H4 (cell line): ENCODE measurements around the gene PRTG. TPM values are rescaled to one million over a fixed set of nuclear protein-coding genes. Genes with fewer than 3 reads are reported as not detected.
"Not testable (repeated sequence)": the region's sequence is repeated elsewhere in the genome, so short reads cannot be mapped to it uniquely, and the experiment has no call there.

Experiments used
- DNase-seq: peaks from one replicate; pipeline ENCODE4 v3.0.0-alpha.2; 2015; ENCODE audit warnings: low spot score
- total RNA-seq: library from RNA; depleted of rRNA; stranded (reverse); fragments of >200 nt; shearing (Covaris generic); gene quantifications from 2 replicates; pipeline ENCODE4 v1.2.3, GENCODE V29; 2014

The PRTG gene
- total RNA-seq, 1 experiment from 2014 or later = 2.1 TPM

- DNase-seq = no peak
Observed at GRCh38 chr15:55700876-55701275, 42.1 kb downstream of the PRTG start.

- no peak for DNase-seq
Observed at GRCh38 chr15:55698653-55699052, 44.3 kb downstream of the PRTG start.

GRCh38 chr15:55696221-55696620 lies 46.7 kb downstream of the PRTG start:
- no peak for DNase-seq

GRCh38 chr15:55695432-55695831 lies 47.5 kb downstream of the PRTG start:
- no peak for DNase-seq

GRCh38 chr15:55694652-55695150 lies 48.3 kb downstream of the PRTG start:
- DNase-seq = peak; percentile 88

GRCh38 chr15:55693116-55693515 lies 49.8 kb downstream of the PRTG start:
- not testable (repeated sequence) for DNase-seq

- DNase-seq = no peak
Observed at GRCh38 chr15:55687792-55688191, 55.2 kb downstream of the PRTG start.

GRCh38 chr15:55685286-55685685 lies 57.7 kb downstream of the PRTG start:
- no peak for DNase-seq

- no peak for DNase-seq
Observed at GRCh38 chr15:55683376-55683775, 59.6 kb downstream of the PRTG start.

GRCh38 chr15:55681631-55682030 lies 61.3 kb downstream of the PRTG start:
- no peak for DNase-seq

GRCh38 chr15:55676507-55676906 lies 66.4 kb downstream of the PRTG start:
- no peak for DNase-seq

- DNase-seq = no peak
Observed at GRCh38 chr15:55673287-55673686, 69.7 kb downstream of the PRTG start.

- no peak for DNase-seq
Observed at GRCh38 chr15:55669270-55669669, 73.7 kb downstream of the PRTG start.

- DNase-seq = no peak
Observed at GRCh38 chr15:55665605-55666227, 77.2 kb downstream of the PRTG start.

GRCh38 chr15:55661428-55661827 lies 81.5 kb downstream of the PRTG start:
- no peak for DNase-seq

- no peak for DNase-seq
Observed at GRCh38 chr15:55660153-55660552, 82.8 kb downstream of the PRTG start.

- no peak for DNase-seq
Observed at GRCh38 chr15:55659481-55659880, 83.5 kb downstream of the PRTG start.

- no peak for DNase-seq
Observed at GRCh38 chr15:55658886-55659285, 84.1 kb downstream of the PRTG start.

- DNase-seq = no peak
Observed at GRCh38 chr15:55654561-55655031, 88.4 kb downstream of the PRTG start.

GRCh38 chr15:55652909-55653495 lies 90.0 kb downstream of the PRTG start:
- DNase-seq = no peak

GRCh38 chr15:55652359-55652758 lies 90.6 kb downstream of the PRTG start:
- no peak for DNase-seq

- DNase-seq = no peak
Observed at GRCh38 chr15:55649058-55649423, 93.9 kb downstream of the PRTG start.

- DNase-seq = no peak
Observed at GRCh38 chr15:55638764-55639163, 104.2 kb downstream of the PRTG start.

- no peak for DNase-seq
Observed at GRCh38 chr15:55637086-55637485, 105.9 kb downstream of the PRTG start.
